HCT116 (cell line): ENCODE measurements around the gene GAS2L2.

ENCODE experiments used
- CTCF ChIP-seq, 3 experiments: fragments of 200-600 bp in 1 of 3; sonication (generic) in 1 of 3; IDR thresholded peaks in 2 of 3; conservative IDR thresholded peaks in 1 of 3; 2 replicates each; pipeline ENCODE4 v1.5.1; 2012 to 2017; ENCODE audit warnings: low read depth in 2 of 3, low read length in 2 of 3, antibody characterized with exemption in 1 of 3, borderline replicate concordance in 1 of 3, control low read depth in 1 of 3, mild to moderate bottlenecking in 1 of 3, mixed read lengths in 1 of 3, mixed run types in 1 of 3, moderate library complexity in 1 of 3; ENCODE audit not compliant: insufficient read depth in 1 of 3
- EGR1 ChIP-seq: IDR thresholded peaks from 2 replicates; pipeline ENCODE4 v1.6.1; 2012; ENCODE audit warnings: low read depth
- EZH2 ChIP-seq: fragments of 200-600 bp; sonication (generic); IDR thresholded peaks from 2 replicates; pipeline ENCODE4 v1.6.1; 2017; ENCODE audit warnings: antibody characterized with exemption, mixed run types
- JUND ChIP-seq: IDR thresholded peaks from 2 replicates; pipeline ENCODE4 v1.6.1; 2012
- POLR2A ChIP-seq: IDR thresholded peaks from 2 replicates; pipeline ENCODE4 v1.7.0; 2011; ENCODE audit warnings: borderline replicate concordance; ENCODE audit not compliant: insufficient read depth, insufficient read length; ENCODE audit errors: extremely low read depth
- POLR2AphosphoS5 ChIP-seq: IDR thresholded peaks from 2 replicates; pipeline ENCODE4 v1.6.1; 2011; ENCODE audit warnings: mild to moderate bottlenecking, low read depth, low read length, moderate library complexity
- SP1 ChIP-seq: IDR thresholded peaks from 2 replicates; pipeline ENCODE4 v1.6.1; 2012; ENCODE audit warnings: low read depth
- YY1 ChIP-seq: IDR thresholded peaks from 2 replicates; pipeline ENCODE4 v1.6.1; 2011; ENCODE audit warnings: low read length, low read depth, moderate library complexity, mild to moderate bottlenecking; ENCODE audit not compliant: insufficient replicate concordance; ENCODE audit errors: extremely low read depth
- ZNF274 ChIP-seq: fragments of 200-500 bp; sonication (Bioruptor generic); IDR thresholded peaks from 2 replicates; pipeline ENCODE4 v1.6.1; 2014; ENCODE audit warnings: mild to moderate bottlenecking, low read depth, low read length, inconsistent platforms
- TF ChIP-seq, protein P1 (sequence below): IDR thresholded peaks from 2 replicates; pipeline ENCODE4 v1.6.1; 2012

DNA sequence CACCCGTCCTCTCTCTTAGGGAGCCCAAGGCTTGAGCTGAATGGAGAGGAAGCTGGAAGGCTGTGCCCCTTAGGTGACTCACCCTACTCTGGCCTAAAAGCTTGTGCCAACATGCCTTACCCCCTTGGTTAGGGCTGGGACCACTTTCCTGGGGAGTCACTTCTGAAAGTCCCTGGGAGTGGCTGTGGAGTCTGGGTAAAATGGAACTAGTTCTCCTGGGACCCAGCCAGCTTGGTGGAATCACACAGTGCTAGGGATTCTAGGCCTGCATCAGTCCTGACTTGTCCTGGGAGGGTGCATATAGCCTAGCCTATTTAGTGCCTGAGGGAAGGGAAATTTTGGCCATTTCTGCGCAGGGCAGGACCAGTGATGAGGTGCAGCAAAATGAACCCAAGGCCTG is 31.9 kb upstream of the GAS2L2 start:
- TF ChIP-seq CTCF (IDR thresholded peaks at IDR 0.05 in 2 of 3, conservative IDR thresholded peaks at IDR 0.05 in 1 of 3; ENCODE audit: borderline replicate concordance in 1 of 3, insufficient read depth in 1 of 3, low read depth in 2 of 3, low read length in 2 of 3) (no peak), YY1 (no peak), POLR2A (no peak), EZH2 (no peak), POLR2AphosphoS5 (no peak), ZNF274 (no peak), SP1 (no peak), JUND (no peak), EGR1 (no peak)
- TF ChIP-seq, protein P1, sequence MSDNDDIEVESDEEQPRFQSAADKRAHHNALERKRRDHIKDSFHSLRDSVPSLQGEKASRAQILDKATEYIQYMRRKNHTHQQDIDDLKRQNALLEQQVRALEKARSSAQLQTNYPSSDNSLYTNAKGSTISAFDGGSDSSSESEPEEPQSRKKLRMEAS: no peak
